ENCODE results near the gene KRTAP12-4. TPM values are rescaled to one million over a fixed set of nuclear protein-coding genes. Genes with fewer than 3 reads are reported as not detected.

The KRTAP12-4 gene
- polyA plus RNA-seq, 1 donor from 2014 or later = not detected

GRCh38 chr21:44649521-44650100 lies 4.8 kb downstream of the KRTAP12-4 start:
- no peak for TF ChIP-seq RAD21 (conservative IDR thresholded peaks at IDR 0.05)
- TF ChIP-seq SMC3 (conservative IDR thresholded peaks at IDR 0.05; ENCODE audit: poor library complexity) = no peak
- no peak for TF ChIP-seq EZH2 (IDR thresholded peaks at IDR 0.05; ENCODE audit: borderline replicate concordance, insufficient read depth, low read length, poor library complexity, severe bottlenecking)
- TF ChIP-seq EP300 (conservative IDR thresholded peaks at IDR 0.05; ENCODE audit: poor library complexity, severe bottlenecking) = no peak
- TF ChIP-seq REST (IDR thresholded peaks at IDR 0.05; ENCODE audit: borderline replicate concordance) = no peak
- TF ChIP-seq CTCF (IDR thresholded peaks at IDR 0.05; ENCODE audit: poor library complexity, severe bottlenecking) = no peak
- Histone ChIP-seq H2AFZ (ENCODE audit: low read depth, low read length) (no peak overlapping the region), H3K9me2 (ENCODE audit: insufficient read depth, low read length) (no peaks in the 10 kb centered on the region), H3K36me3 (ENCODE audit: insufficient read depth, low read length) (no peaks in the 10 kb centered on the region), H3K9ac (ENCODE audit: low read length) (no peak overlapping the region), H4K20me1 (ENCODE audit: insufficient read depth) (no peaks in the 10 kb centered on the region), H3K27ac (ENCODE audit: low read length) (no peak overlapping the region), H3K27me3 (ENCODE audit: insufficient read depth, low read depth, low read length) (no peaks in the 10 kb centered on the region), H3K4me2 (ENCODE audit: low read length) (no peak overlapping the region), H3K9me3 (ENCODE audit: low read length) (no peaks in the 10 kb centered on the region), H3K79me2 (replicated peaks; ENCODE audit: insufficient read depth, low read length) (no peaks in the 10 kb centered on the region), H3F3A (ENCODE audit: insufficient read depth, low read length, poor library complexity, severe bottlenecking) (no peaks in the 10 kb centered on the region), H3K4me3 (ENCODE audit: low read length) (no peak overlapping the region)

DNA sequence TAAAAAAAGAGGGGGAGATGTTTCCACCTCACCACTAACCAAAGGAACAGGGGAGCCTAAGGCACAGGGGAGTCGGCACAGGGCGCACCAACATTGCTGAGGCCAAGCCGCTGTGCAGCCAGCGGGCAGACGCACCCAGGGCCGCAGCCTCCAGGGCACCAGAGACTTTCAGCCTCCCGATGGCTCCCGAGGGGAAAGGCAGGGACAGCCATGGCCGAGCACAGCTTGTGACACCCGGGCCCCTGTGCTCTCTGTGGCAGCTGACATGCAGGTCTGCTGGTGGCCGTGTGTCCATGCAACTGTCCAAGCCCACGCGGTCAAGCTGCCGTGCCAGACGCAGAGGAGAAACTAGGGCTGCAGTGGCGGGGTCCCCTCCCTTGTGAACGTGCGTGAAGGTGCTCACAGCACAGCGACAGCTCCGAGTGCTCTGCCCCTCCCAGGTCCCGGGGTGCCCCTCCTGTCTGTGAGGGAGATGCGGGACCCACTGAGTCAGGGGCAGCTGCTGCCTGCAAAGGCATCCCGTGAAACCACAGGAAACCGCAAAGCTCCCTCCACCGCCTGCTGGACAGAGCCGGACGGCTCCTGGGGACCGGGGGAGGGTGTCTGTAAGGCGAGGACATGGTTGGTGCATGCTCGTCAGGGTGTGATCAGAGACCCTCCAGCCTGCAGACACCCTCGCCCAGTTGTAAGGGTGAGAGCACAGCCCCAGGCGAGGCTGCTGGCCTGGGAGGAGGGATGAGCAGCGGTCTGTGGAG lies 5.7 kb downstream of the KRTAP12-4 start:
- Histone ChIP-seq H3K9me2 (ENCODE audit: insufficient read depth, low read length) (no peaks in the 10 kb centered on the region), H3K27ac (ENCODE audit: low read length) (no peak overlapping the region), H3K27me3 (ENCODE audit: insufficient read depth, low read depth, low read length) (no peaks in the 10 kb centered on the region), H3F3A (ENCODE audit: insufficient read depth, low read length, poor library complexity, severe bottlenecking) (no peaks in the 10 kb centered on the region), H4K20me1 (ENCODE audit: insufficient read depth) (no peaks in the 10 kb centered on the region), H3K79me2 (replicated peaks; ENCODE audit: insufficient read depth, low read length) (no peaks in the 10 kb centered on the region), H3K9ac (ENCODE audit: low read length) (no peak overlapping the region), H3K4me2 (ENCODE audit: low read length) (no peak overlapping the region), H2AFZ (ENCODE audit: low read depth, low read length) (no peak overlapping the region), H3K36me3 (ENCODE audit: insufficient read depth, low read length) (no peaks in the 10 kb centered on the region), H3K9me3 (ENCODE audit: low read length) (no peaks in the 10 kb centered on the region), H3K4me3 (ENCODE audit: low read length) (no peak overlapping the region)
- no peak for TF ChIP-seq MXI1 (conservative IDR thresholded peaks at IDR 0.05; ENCODE audit: poor library complexity, severe bottlenecking)
- no peak for TF ChIP-seq SMC3 (conservative IDR thresholded peaks at IDR 0.05; ENCODE audit: poor library complexity)
- TF ChIP-seq CTCF (IDR thresholded peaks at IDR 0.05; ENCODE audit: poor library complexity, severe bottlenecking) = no peak
- TF ChIP-seq RAD21 (conservative IDR thresholded peaks at IDR 0.05) = no peak
- no peak for TF ChIP-seq TAF1 (IDR thresholded peaks at IDR 0.05; ENCODE audit: low read depth)
- TF ChIP-seq EZH2 (IDR thresholded peaks at IDR 0.05; ENCODE audit: borderline replicate concordance, insufficient read depth, low read length, poor library complexity, severe bottlenecking) = no peak
- TF ChIP-seq POLR2AphosphoS5 (IDR thresholded peaks at IDR 0.05) = no peak
- TF ChIP-seq REST (IDR thresholded peaks at IDR 0.05; ENCODE audit: borderline replicate concordance) = no peak
- TF ChIP-seq EP300 (conservative IDR thresholded peaks at IDR 0.05; ENCODE audit: poor library complexity, severe bottlenecking) = no peak

Measured in neural cell (in vitro differentiated cells).